ENCODE data around the gene CPE.

CPE gene

GRCh38 chr4:165515201-165515600 is 136.4 kb downstream of the CPE start:
- H3K4me3 ChIP-seq (ENCODE audit: low read depth in 1 of 2, low read length in 2 of 2), result no peak overlapping the region
- no peak overlapping the region for H3K27ac ChIP-seq (ENCODE audit: low read length)
- peaks cover 0 to 7% of the 10 kb centered on the region in 2 donors for H3K4me1 ChIP-seq (ENCODE audit: control insufficient read depth in 1 of 2, insufficient read depth in 2 of 2, low read length in 2 of 2)
- H3K36me3 ChIP-seq (ENCODE audit: control insufficient read depth in 1 of 2, insufficient read depth in 2 of 2, low read length in 2 of 2), result no peaks in the 10 kb centered on the region
- no peaks in the 10 kb centered on the region for H3K27me3 ChIP-seq (ENCODE audit: low read depth, low read length)
- no peaks in the 10 kb centered on the region for H3K9me3 ChIP-seq (ENCODE audit: control insufficient read depth in 1 of 2, low read length in 2 of 2)

GRCh38 chr4:165516281-165516833 is 137.5 kb downstream of the CPE start:
- Histone ChIP-seq H3K27ac (ENCODE audit: low read length) (no peak overlapping the region), H3K27me3 (ENCODE audit: low read depth, low read length) (no peaks in the 10 kb centered on the region), H3K36me3 (ENCODE audit: control insufficient read depth in 1 of 2, insufficient read depth in 2 of 2, low read length in 2 of 2) (no peaks in the 10 kb centered on the region), H3K4me1 (ENCODE audit: control insufficient read depth in 1 of 2, insufficient read depth in 2 of 2, low read length in 2 of 2) (peaks cover 0 to 7% of the 10 kb centered on the region in 2 donors), H3K4me3 (ENCODE audit: low read depth in 1 of 2, low read length in 2 of 2) (no peak overlapping the region), H3K9me3 (ENCODE audit: control insufficient read depth in 1 of 2, low read length in 2 of 2) (no peaks in the 10 kb centered on the region)

GRCh38 chr4:165517216-165517615 is 138.4 kb downstream of the CPE start:
- no peak overlapping the region for H3K4me3 ChIP-seq (ENCODE audit: low read depth in 1 of 2, low read length in 2 of 2)
- peaks cover 0 to 7% of the 10 kb centered on the region in 2 donors for H3K4me1 ChIP-seq (ENCODE audit: control insufficient read depth in 1 of 2, insufficient read depth in 2 of 2, low read length in 2 of 2)
- no peaks in the 10 kb centered on the region for H3K9me3 ChIP-seq (ENCODE audit: control insufficient read depth in 1 of 2, low read length in 2 of 2)
- H3K27me3 ChIP-seq (ENCODE audit: low read depth, low read length), result no peaks in the 10 kb centered on the region
- no peak overlapping the region for H3K27ac ChIP-seq (ENCODE audit: low read length)
- no peaks in the 10 kb centered on the region for H3K36me3 ChIP-seq (ENCODE audit: control insufficient read depth in 1 of 2, insufficient read depth in 2 of 2, low read length in 2 of 2)

- no peaks in the 10 kb centered on the region for H3K4me1 ChIP-seq (ENCODE audit: control insufficient read depth in 1 of 2, insufficient read depth in 2 of 2, low read length in 2 of 2)
- H3K27me3 ChIP-seq (ENCODE audit: low read depth, low read length), result no peaks in the 10 kb centered on the region
- H3K27ac ChIP-seq (ENCODE audit: low read length), result no peak overlapping the region
- no peak overlapping the region for H3K4me3 ChIP-seq (ENCODE audit: low read depth in 1 of 2, low read length in 2 of 2)
- H3K36me3 ChIP-seq (ENCODE audit: control insufficient read depth in 1 of 2, insufficient read depth in 2 of 2, low read length in 2 of 2), result no peaks in the 10 kb centered on the region
- H3K9me3 ChIP-seq (ENCODE audit: control insufficient read depth in 1 of 2, low read length in 2 of 2), result no peaks in the 10 kb centered on the region
Observed at GRCh38 chr4:165518024-165518616, 139.3 kb downstream of the CPE start.

GRCh38 chr4:165518686-165519085 is 139.9 kb downstream of the CPE start:
- Histone ChIP-seq H3K4me3 (ENCODE audit: low read depth in 1 of 2, low read length in 2 of 2) (no peak overlapping the region), H3K4me1 (ENCODE audit: control insufficient read depth in 1 of 2, insufficient read depth in 2 of 2, low read length in 2 of 2) (no peaks in the 10 kb centered on the region), H3K36me3 (ENCODE audit: control insufficient read depth in 1 of 2, insufficient read depth in 2 of 2, low read length in 2 of 2) (no peaks in the 10 kb centered on the region), H3K27me3 (ENCODE audit: low read depth, low read length) (no peaks in the 10 kb centered on the region), H3K9me3 (ENCODE audit: control insufficient read depth in 1 of 2, low read length in 2 of 2) (no peaks in the 10 kb centered on the region), H3K27ac (ENCODE audit: low read length) (no peak overlapping the region)

GRCh38 chr4:165519591-165519990 is 140.8 kb downstream of the CPE start:
- Histone ChIP-seq H3K4me1 (ENCODE audit: control insufficient read depth in 1 of 2, insufficient read depth in 2 of 2, low read length in 2 of 2) (no peaks in the 10 kb centered on the region), H3K27ac (ENCODE audit: low read length) (no peak overlapping the region), H3K27me3 (ENCODE audit: low read depth, low read length) (no peaks in the 10 kb centered on the region), H3K4me3 (ENCODE audit: low read depth in 1 of 2, low read length in 2 of 2) (no peak overlapping the region), H3K36me3 (ENCODE audit: control insufficient read depth in 1 of 2, insufficient read depth in 2 of 2, low read length in 2 of 2) (no peaks in the 10 kb centered on the region), H3K9me3 (ENCODE audit: control insufficient read depth in 1 of 2, low read length in 2 of 2) (no peaks in the 10 kb centered on the region)

GRCh38 chr4:165520086-165520485 is 141.3 kb downstream of the CPE start:
- Histone ChIP-seq H3K27ac (ENCODE audit: low read length) (no peak overlapping the region), H3K4me3 (ENCODE audit: low read depth in 1 of 2, low read length in 2 of 2) (no peak overlapping the region), H3K27me3 (ENCODE audit: low read depth, low read length) (no peaks in the 10 kb centered on the region), H3K9me3 (ENCODE audit: control insufficient read depth in 1 of 2, low read length in 2 of 2) (no peaks in the 10 kb centered on the region), H3K36me3 (ENCODE audit: control insufficient read depth in 1 of 2, insufficient read depth in 2 of 2, low read length in 2 of 2) (no peaks in the 10 kb centered on the region), H3K4me1 (ENCODE audit: control insufficient read depth in 1 of 2, insufficient read depth in 2 of 2, low read length in 2 of 2) (no peaks in the 10 kb centered on the region)

GRCh38 chr4:165522050-165522449 is 143.2 kb downstream of the CPE start:
- Histone ChIP-seq H3K27me3 (ENCODE audit: low read depth, low read length) (no peaks in the 10 kb centered on the region), H3K9me3 (ENCODE audit: control insufficient read depth in 1 of 2, low read length in 2 of 2) (no peaks in the 10 kb centered on the region), H3K4me3 (ENCODE audit: low read depth in 1 of 2, low read length in 2 of 2) (no peak overlapping the region), H3K4me1 (ENCODE audit: control insufficient read depth in 1 of 2, insufficient read depth in 2 of 2, low read length in 2 of 2) (no peaks in the 10 kb centered on the region), H3K36me3 (ENCODE audit: control insufficient read depth in 1 of 2, insufficient read depth in 2 of 2, low read length in 2 of 2) (no peaks in the 10 kb centered on the region), H3K27ac (ENCODE audit: low read length) (no peak overlapping the region)

GRCh38 chr4:165524532-165525190 is 145.9 kb downstream of the CPE start:
- Histone ChIP-seq H3K4me3 (ENCODE audit: low read depth in 1 of 2, low read length in 2 of 2) (no peak overlapping the region), H3K4me1 (ENCODE audit: control insufficient read depth in 1 of 2, insufficient read depth in 2 of 2, low read length in 2 of 2) (no peaks in the 10 kb centered on the region), H3K27me3 (ENCODE audit: low read depth, low read length) (no peaks in the 10 kb centered on the region), H3K9me3 (ENCODE audit: control insufficient read depth in 1 of 2, low read length in 2 of 2) (no peaks in the 10 kb centered on the region), H3K27ac (ENCODE audit: low read length) (no peak overlapping the region), H3K36me3 (ENCODE audit: control insufficient read depth in 1 of 2, insufficient read depth in 2 of 2, low read length in 2 of 2) (no peaks in the 10 kb centered on the region)

GRCh38 chr4:165532976-165533375 is 154.2 kb downstream of the CPE start:
- Histone ChIP-seq H3K27me3 (ENCODE audit: low read depth, low read length) (no peaks in the 10 kb centered on the region), H3K4me1 (ENCODE audit: control insufficient read depth in 1 of 2, insufficient read depth in 2 of 2, low read length in 2 of 2) (no peaks in the 10 kb centered on the region), H3K9me3 (ENCODE audit: control insufficient read depth in 1 of 2, low read length in 2 of 2) (no peaks in the 10 kb centered on the region)

GRCh38 chr4:165537028-165537648 is 158.3 kb downstream of the CPE start:
- no peak overlapping the region for H3K4me3 ChIP-seq (ENCODE audit: low read depth in 1 of 2, low read length in 2 of 2)
- no peaks in the 10 kb centered on the region for H3K36me3 ChIP-seq (ENCODE audit: control insufficient read depth in 1 of 2, insufficient read depth in 2 of 2, low read length in 2 of 2)
- no peaks in the 10 kb centered on the region for H3K9me3 ChIP-seq (ENCODE audit: control insufficient read depth in 1 of 2, low read length in 2 of 2)
- no peaks in the 10 kb centered on the region for H3K27me3 ChIP-seq (ENCODE audit: low read depth, low read length)
- no peaks in the 10 kb centered on the region for H3K4me1 ChIP-seq (ENCODE audit: control insufficient read depth in 1 of 2, insufficient read depth in 2 of 2, low read length in 2 of 2)
- no peak overlapping the region for H3K27ac ChIP-seq (ENCODE audit: low read length)

More at GRCh38 chr4:165532976-165533375, 154.2 kb downstream of the CPE start:
- H3K36me3 ChIP-seq (ENCODE audit: control insufficient read depth in 1 of 2, insufficient read depth in 2 of 2, low read length in 2 of 2), result no peaks in the 10 kb centered on the region
- no peak overlapping the region for H3K4me3 ChIP-seq (ENCODE audit: low read depth in 1 of 2, low read length in 2 of 2)
- H3K27ac ChIP-seq (ENCODE audit: low read length), result no peak overlapping the region
